ENCODE data around the gene GATA5.

The GATA5 gene

DNA sequence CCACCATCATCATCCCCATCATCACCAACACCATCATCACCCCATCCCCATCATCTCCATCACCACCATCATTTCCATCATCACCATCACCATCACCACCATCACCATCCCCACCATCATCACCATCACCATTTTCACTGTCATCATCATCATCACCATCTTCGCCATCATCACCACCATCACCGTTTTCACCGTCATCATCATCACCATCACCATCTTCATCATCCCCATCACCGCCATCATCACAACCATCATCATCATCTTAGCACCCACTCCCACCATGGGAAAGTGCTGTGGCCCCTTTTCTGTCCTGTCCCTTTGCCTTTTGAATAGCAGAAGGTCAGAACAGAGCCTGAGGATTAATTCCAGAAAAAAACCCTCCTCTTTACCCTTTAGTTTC, 28.5 kb upstream of the GATA5 start:
- TF ChIP-seq, protein P1, sequence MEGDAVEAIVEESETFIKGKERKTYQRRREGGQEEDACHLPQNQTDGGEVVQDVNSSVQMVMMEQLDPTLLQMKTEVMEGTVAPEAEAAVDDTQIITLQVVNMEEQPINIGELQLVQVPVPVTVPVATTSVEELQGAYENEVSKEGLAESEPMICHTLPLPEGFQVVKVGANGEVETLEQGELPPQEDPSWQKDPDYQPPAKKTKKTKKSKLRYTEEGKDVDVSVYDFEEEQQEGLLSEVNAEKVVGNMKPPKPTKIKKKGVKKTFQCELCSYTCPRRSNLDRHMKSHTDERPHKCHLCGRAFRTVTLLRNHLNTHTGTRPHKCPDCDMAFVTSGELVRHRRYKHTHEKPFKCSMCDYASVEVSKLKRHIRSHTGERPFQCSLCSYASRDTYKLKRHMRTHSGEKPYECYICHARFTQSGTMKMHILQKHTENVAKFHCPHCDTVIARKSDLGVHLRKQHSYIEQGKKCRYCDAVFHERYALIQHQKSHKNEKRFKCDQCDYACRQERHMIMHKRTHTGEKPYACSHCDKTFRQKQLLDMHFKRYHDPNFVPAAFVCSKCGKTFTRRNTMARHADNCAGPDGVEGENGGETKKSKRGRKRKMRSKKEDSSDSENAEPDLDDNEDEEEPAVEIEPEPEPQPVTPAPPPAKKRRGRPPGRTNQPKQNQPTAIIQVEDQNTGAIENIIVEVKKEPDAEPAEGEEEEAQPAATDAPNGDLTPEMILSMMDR (IDR thresholded peaks at IDR 0.05; ENCODE audit: low read depth, low read length), result no peak
- no peak for DNase-seq (ENCODE audit: extremely low read depth, low read depth)

DNA sequence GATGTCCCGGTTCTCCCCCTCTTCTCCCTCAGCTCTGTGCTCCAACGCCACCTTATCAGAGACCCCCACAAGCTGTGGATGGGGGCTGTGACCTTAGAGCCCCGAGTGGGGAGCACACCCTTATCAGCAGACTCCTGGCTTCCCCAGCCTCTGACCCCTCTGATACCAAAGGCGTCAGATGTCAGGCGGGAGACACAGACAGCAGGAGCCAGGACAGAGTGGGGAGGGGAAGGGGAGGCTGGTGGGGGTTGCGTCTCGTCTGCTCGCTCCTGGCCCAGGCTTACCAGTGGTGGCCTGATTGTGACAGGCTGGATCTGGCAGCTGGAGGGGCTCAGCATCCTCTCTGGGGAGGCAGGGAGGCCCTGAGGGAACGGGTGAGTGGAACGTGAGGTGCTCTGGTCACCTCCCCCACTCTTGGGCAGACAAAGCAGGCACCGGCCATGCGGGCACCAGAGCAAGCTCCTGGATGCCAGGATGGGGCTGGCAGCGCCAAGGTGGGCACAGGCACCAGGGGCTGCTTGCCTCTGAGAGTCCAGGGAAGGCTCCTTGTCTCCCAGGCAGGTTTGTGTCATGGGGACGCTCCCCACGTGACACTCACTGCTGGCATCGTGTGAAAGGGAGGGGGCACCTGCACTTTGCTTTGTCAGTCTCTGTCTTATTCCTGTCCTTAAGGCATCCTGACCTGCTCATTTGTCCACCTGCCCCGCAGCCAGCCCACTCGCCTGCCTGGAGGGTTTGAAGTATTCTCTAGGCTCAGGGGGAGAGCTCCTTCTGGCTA, 27.8 kb upstream of the GATA5 start:
- no peak for DNase-seq (ENCODE audit: extremely low read depth, low read depth)
- TF ChIP-seq, protein P1 (IDR thresholded peaks at IDR 0.05; ENCODE audit: low read depth, low read length), result no peak

DNA sequence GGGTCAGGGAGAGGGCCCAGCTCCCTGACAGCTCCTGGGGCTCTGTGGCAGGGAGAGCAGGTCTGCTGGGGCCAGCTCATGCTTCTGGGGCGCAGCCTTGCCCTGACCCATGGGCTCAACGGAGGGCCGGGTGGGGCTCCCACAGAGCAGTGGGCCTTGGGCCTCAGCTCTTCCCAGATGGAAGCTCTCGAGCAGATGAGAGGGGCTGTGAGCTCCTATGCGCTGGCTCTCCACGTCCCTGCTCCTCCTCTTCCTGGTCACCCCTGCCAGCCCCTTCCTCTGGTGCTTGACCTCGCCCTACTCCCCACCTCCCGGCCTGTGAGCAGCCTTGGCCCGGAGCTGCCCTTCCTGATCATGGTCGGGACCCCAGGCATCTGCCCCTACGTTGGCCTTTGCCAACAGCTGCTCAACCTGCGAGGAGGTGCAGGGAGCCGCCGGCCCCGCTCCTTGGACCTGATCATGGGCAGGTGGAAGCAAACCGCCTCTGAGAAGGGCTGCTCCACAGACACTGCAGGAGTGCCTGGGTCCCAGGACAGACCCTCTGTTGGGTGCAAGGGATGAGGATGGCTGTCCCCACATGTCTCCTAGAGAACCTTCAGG, 26.8 kb upstream of the GATA5 start:
- TF ChIP-seq, protein P1 (IDR thresholded peaks at IDR 0.05; ENCODE audit: low read depth, low read length), result no peak
- no peak for DNase-seq (ENCODE audit: extremely low read depth, low read depth)

DNA sequence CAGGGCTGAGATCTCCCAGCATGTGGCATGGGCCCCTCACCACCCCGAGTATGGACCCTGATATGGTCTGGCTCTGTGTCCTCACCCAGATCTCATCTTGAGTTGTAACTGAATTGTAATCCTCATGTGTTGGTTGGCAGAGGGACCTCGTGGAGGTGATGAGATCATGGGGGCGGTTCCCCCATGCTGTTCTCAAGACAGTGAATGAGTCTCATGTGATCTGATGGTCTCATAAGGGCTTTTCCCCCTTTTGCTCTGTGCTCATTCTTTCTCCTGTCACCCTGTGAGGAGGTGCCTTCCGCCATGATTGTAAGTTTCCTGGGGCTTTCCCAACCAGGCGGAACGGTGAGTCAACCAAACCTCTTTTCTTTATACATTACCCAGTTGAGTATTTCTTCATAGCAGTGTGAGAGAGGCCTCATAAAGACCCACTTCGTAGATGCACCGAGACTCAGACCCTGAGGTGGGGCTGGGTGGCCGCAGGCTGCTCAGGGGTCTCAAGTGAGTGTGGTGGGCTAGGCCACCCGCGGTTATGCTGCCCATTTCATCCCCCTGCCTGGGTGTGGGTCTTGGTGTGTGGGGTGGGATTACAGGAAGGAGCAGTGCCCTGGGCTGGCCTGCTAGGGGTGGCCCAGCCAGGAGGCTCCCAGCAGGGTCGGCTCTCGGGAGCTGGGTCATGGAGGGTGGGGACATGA, 26.2 kb upstream of the GATA5 start:
- TF ChIP-seq, protein P1 (IDR thresholded peaks at IDR 0.05; ENCODE audit: low read depth, low read length), result no peak
- DNase-seq (ENCODE audit: extremely low read depth, low read depth), result no peak

DNA sequence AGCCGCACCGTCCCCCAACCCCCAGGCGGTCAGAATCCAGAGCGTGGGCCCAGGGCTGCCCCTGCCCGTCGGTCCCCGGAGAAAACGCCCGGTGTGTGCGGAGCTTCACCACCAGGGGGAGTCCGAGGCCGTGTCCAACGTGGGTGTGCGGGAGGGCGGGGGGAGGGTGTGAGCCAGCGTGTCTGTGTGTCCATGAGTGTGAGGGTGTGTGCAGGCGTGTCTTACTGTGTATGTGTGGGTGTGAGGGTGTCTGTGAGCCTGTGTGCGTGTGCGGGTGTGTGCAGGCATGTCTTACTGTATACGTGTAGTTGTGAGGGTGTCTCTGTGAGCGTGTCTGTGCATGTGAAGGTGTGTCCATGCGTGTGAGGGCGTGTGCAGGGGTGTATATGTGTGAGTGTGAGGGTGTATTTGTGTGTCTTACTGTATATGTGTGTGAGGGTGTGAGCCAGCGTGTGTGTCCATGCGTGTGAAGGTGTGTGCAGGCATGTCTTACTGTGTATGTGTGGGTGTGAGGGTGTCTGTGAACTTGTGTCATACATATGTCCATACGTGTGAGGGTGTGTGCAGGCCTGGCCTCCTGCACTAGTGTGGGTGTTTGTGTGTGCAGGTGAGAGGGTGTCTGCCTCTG, 24.6 kb upstream of the GATA5 start:
- DNase-seq (ENCODE audit: extremely low read depth, low read depth), result peak; percentile 4
- TF ChIP-seq, protein P1 (IDR thresholded peaks at IDR 0.05; ENCODE audit: low read depth, low read length), result peak; percentile 83

DNA sequence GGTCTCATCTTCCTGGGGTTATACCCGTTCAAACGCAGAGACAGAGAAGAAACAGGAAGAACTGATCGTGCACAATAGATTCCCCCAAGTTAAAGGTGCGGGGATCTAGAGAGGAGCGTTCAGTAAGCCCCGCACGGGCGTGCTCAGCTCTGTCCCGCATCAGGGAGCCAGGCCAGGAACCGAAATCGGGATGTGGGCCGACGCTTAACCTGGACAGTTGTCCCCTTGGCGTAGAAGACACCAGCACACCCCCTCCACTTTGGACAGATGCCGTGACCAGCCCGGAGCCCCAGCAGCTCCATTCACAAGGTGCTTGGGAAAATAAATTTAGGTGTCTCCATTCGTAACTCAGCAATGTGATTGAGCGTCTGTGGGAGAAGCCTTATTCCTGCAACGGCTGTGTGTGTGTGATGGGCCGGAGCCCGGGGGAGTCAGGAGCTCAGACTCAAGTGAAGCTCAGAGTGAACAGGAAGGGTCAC, 24.0 kb upstream of the GATA5 start:
- no peak for DNase-seq (ENCODE audit: extremely low read depth, low read depth)
- TF ChIP-seq, protein P1 (IDR thresholded peaks at IDR 0.05; ENCODE audit: low read depth, low read length), result no peak

Data from AG09319 (cell line).